Measurements from ENCODE around the gene MS4A6E.

MS4A6E gene

DNA sequence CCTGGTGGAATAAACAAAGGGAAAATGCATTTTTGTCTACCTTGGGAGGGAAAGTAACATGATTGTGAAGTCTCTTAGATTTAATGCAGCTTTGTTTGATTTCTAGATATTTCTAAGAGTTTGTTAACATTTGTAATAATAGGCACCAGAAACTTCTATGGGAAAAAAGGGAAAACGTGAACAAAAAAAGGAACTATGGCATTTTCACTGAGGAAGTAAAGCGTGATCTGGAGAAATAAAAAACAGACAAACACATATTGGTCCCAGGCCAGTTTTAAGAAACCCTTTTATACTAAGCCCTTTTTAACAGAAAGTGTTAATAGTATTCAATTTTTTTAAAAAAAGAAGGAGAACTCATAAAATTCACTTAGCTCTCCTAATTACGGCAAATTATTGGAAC is 44.3 kb downstream of the MS4A6E start:
- Mint-ChIP-seq H3K4me1 (ENCODE audit: low read depth in 2 of 2) (no peaks in the 10 kb centered on the region), H3K36me3 (ENCODE audit: insufficient read depth) (no peaks in the 10 kb centered on the region), H3K27ac (no peak overlapping the region), H3K27me3 (peaks cover 46 to 51% of the 10 kb centered on the region in 2 donors), H3K4me3 (no peak overlapping the region), H3K9me3 (no peaks in the 10 kb centered on the region)
- ATAC-seq (replicated peaks) (no peak), DNase-seq (no peak)

DNA sequence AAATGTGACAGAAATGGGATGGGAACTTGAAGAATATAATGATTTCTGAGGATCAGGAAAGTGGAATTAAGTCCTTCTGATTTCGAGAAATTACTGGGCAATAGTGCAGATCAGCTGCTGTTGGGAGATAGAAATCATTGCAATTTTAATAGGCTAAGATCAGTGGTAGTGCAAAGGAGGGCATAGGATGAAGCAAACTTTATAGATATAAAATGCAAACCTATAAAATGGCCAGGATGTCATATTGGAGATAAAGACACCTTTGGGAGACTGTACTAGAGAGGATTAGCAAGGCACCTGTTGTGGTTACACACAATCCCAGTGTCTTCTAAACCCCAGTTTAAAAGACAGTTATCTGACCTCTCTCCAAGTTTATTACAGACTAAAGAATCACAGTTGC is 44.8 kb downstream of the MS4A6E start:
- no peaks in the 10 kb centered on the region for H3K9me3 Mint-ChIP-seq
- ATAC-seq (replicated peaks) (no peak), DNase-seq (no peak)
- H3K36me3 Mint-ChIP-seq (ENCODE audit: insufficient read depth), result no peaks in the 10 kb centered on the region
- H3K4me3 Mint-ChIP-seq, result no peak overlapping the region
- no peaks in the 10 kb centered on the region for H3K4me1 Mint-ChIP-seq (ENCODE audit: low read depth in 2 of 2)
- H3K27me3 Mint-ChIP-seq, result peaks cover 46 to 51% of the 10 kb centered on the region in 2 donors
- no peak overlapping the region for H3K27ac Mint-ChIP-seq

DNA sequence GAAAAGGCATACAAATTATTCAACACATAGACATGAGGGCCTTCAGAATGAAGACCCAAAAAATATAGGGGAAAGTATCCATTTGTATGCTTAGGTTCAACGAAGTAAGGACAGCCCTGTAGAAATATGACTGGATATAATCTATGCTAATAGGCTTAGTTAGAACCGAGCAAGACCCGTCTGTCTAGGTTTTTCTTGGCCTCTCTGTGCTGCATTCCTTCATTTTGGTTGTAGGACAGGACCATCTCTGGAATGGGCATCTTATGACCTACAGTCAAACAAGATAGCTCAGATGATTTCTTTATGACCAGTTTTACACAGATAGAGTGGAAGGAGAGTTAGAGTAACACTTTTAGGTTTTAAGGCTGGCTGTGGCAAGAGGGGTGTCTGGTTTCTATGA is 45.7 kb downstream of the MS4A6E start:
- ATAC-seq (replicated peaks), result no peak
- Mint-ChIP-seq H3K36me3 (ENCODE audit: insufficient read depth) (no peaks in the 10 kb centered on the region), H3K27me3 (peaks cover 43 to 51% of the 10 kb centered on the region in 2 donors), H3K9me3 (no peaks in the 10 kb centered on the region), H3K27ac (no peak overlapping the region), H3K4me3 (no peak overlapping the region), H3K4me1 (ENCODE audit: low read depth in 2 of 2) (no peaks in the 10 kb centered on the region)
- no peak for DNase-seq

DNA sequence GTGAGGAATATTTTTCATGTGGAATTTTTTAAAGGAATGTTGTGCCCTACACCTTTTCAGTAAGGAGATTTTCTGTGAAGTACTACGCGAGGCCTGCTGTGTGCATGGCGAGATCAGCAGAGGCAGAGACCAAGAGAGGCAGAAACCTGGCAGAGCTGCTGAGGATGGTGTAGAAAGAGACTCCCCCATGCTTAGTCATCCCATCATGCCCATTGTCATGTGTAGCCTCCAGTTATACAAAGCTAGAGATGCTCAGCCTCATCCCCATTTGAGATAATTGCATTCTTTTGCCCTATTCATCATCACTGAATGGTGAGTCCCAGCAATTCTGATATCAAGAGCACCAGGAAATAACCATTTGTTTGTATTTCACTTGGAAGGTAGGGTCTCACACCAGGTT is 48.3 kb downstream of the MS4A6E start:
- H3K27me3 Mint-ChIP-seq, result peaks cover 27 to 58% of the 10 kb centered on the region in 2 donors
- ATAC-seq (replicated peaks), result no peak

DNA sequence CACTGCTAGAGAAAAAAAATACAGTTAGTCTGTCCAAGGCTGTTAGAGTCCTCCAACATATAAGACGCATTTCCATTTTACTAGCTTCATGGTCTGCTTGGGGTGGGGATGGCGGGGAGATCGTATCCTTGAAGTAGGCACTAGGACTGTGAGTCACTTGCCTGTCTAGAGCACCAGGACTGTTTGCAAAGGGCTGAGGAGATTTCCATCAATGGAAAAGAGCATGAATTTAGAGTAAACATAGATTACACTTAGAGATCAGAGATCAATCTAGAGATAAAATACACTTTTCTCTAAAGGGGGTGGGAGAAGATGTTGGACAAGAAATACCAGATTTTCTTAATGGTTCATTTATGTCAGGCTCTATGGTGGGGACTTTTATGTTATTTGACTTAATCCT is 49.5 kb downstream of the MS4A6E start:
- Mint-ChIP-seq H3K9me3 (no peaks in the 10 kb centered on the region), H3K36me3 (ENCODE audit: insufficient read depth) (no peaks in the 10 kb centered on the region), H3K27me3 (peaks cover 15 to 53% of the 10 kb centered on the region in 2 donors), H3K27ac (peak overlapping the region in 1 of 2 donors; percentile 23), H3K4me1 (ENCODE audit: low read depth in 2 of 2) (no peaks in the 10 kb centered on the region), H3K4me3 (no peak overlapping the region)
- DNase-seq (no peak), ATAC-seq (replicated peaks) (no peak)

More for the DNA sequence above, 48.3 kb downstream of the MS4A6E start:
- H3K9me3 Mint-ChIP-seq, result no peaks in the 10 kb centered on the region
- H3K4me1 Mint-ChIP-seq (ENCODE audit: low read depth in 2 of 2), result no peaks in the 10 kb centered on the region
- H3K4me3 Mint-ChIP-seq, result no peak overlapping the region
- H3K27ac Mint-ChIP-seq, result no peak overlapping the region
- DNase-seq, result no peak
- no peaks in the 10 kb centered on the region for H3K36me3 Mint-ChIP-seq (ENCODE audit: insufficient read depth)

DNA sequence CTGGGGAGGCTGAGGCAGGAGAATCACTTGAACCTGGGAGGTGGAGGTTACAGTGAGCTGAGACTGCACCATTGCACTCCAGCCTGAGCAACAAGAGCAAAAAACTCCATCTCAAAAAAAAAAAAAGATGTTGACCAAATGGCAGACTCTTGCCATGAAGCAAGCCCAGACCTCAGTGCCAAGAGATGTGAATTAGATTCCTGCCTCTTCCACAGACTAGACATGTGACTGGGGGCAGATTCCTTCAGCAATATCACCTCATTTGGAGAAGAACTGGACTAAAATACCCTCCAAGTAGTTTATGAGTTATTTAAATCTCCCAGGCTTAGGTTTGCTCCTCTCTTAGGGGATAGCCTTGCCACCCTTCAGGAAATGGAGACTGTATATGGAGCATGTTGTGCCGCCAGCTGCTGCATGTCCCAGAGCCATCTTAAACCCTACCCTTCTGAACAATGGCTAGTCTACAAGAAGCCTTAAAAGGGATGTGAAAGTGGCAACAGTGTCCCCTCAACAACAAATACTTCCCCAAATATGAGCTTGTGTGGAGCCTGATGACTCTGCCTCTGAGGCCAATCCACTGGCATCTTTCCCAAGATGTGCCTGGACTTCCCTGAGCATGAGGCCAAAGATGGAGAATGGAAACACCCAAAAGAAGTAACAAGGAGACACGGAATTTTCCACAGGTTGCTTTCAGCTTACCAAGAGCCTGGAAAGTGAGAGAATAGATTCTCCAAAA is 50.5 kb downstream of the MS4A6E start:
- Mint-ChIP-seq H3K36me3 (ENCODE audit: insufficient read depth) (no peaks in the 10 kb centered on the region), H3K27me3 (peaks cover 6 to 45% of the 10 kb centered on the region in 2 donors), H3K4me1 (ENCODE audit: low read depth in 2 of 2) (no peaks in the 10 kb centered on the region), H3K9me3 (no peaks in the 10 kb centered on the region), H3K4me3 (no peak overlapping the region), H3K27ac (peak overlapping the region in 1 of 2 donors; percentile 23)
- DNase-seq (no peak), ATAC-seq (replicated peaks) (peak; percentile 57)

DNA sequence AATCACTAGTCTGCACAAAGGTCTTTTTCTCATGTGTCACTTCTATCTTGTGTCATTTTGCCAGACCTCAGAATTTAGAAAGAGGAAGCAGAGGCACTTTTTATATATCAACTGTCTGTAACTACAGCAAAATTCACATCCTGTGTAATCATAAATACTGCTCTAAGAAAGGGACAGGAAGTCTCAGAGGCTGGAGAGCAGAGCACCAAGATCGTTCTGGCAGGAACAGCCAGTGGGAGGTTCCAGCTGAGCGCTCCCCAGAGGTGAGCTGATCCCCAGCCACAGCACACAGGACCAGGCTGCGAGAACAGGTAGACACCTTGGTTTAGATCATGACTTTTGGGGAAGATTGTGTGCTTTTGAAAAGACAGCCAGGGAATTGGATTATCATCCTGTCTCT is 51.3 kb downstream of the MS4A6E start, which contains the start of gene MS4A7:
Gene MS4A7 (plus strand): TSS at position 179 of the 400 bp plus-strand sequence. CDS start 4,610 bp downstream, outside the sequence.
- no peaks in the 10 kb centered on the region for H3K36me3 Mint-ChIP-seq (ENCODE audit: insufficient read depth)
- H3K27me3 Mint-ChIP-seq, result peaks cover 6 to 42% of the 10 kb centered on the region in 2 donors
- ATAC-seq (replicated peaks) (peak; percentile 47), DNase-seq (no peak)
- no peak within 1 kb of the TSS for H3K4me3 Mint-ChIP-seq
- peak within 1 kb of the TSS in 1 of 2 donors; percentile 23 for H3K27ac Mint-ChIP-seq
- no peaks in the 10 kb centered on the region for H3K4me1 Mint-ChIP-seq (ENCODE audit: low read depth in 2 of 2)
- H3K9me3 Mint-ChIP-seq, result no peaks in the 10 kb centered on the region

DNA sequence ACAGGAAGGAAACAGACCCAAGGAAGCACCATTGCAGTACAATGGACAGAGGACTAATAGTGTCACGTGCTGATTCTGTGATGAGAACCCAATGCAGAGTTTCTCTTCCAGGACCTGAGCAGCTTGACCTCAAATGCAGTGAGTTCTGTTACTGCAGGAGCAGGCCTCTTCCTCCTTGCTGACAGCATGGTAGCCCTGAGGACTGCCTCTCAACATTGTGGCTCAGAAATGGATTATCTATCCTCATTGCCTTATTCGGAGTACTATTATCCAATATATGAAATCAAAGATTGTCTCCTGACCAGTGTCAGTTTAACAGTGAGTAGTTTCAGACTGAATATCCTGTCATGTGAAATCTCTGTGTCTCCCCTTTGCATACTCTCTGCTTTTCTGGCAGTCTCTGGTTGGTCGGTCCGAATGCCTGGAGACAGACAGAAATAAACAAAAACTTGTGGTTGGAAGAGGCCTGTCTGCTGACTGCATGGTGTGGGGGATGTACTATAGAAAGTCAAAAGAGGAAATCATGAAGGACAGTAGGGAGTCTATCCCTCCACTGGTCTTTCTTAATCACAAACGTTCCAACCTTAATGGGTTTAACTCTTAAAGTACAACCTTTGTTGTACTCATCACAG is 62.3 kb downstream of the MS4A6E start:
- H3K9me3 Mint-ChIP-seq, result no peaks in the 10 kb centered on the region
- H3K36me3 Mint-ChIP-seq (ENCODE audit: insufficient read depth), result no peaks in the 10 kb centered on the region
- no peaks in the 10 kb centered on the region for H3K4me1 Mint-ChIP-seq (ENCODE audit: low read depth in 2 of 2)
- H3K27ac Mint-ChIP-seq, result no peak overlapping the region
- peaks cover 0 to 21% of the 10 kb centered on the region in 2 donors for H3K27me3 Mint-ChIP-seq
- DNase-seq (no peak), ATAC-seq (replicated peaks) (peak; percentile 61)
- no peak overlapping the region for H3K4me3 Mint-ChIP-seq

DNA sequence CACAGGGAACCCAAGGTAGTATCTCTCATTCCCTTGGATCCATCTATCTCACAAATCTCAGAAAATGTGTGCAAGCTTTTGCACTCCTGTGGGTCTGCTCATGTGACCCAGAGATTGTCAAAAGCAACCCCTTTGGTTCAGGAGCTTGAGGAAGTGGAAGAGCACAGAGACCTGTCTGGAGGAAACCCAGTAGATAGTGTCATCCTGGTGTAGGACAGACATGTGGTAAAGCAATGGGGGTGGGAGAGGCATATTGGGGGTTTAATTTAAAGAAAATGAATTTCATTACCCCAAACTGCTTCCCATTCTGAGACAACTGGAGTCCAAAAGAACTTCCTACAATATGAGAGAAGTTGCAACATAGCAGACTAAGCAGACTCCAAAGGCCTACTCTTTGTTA is 63.4 kb downstream of the MS4A6E start:
- ATAC-seq (replicated peaks), result no peak
- no peak for DNase-seq
- Mint-ChIP-seq H3K27me3 (peaks cover 0 to 19% of the 10 kb centered on the region in 2 donors), H3K36me3 (ENCODE audit: insufficient read depth) (no peaks in the 10 kb centered on the region), H3K27ac (no peak overlapping the region), H3K9me3 (no peaks in the 10 kb centered on the region), H3K4me1 (ENCODE audit: low read depth in 2 of 2) (no peaks in the 10 kb centered on the region), H3K4me3 (no peak overlapping the region)
